ENCODE data around the gene HNF1A.
"Not testable (repeated sequence)": the region's sequence is repeated elsewhere in the genome, so short reads cannot be mapped to it uniquely, and the experiment has no call there.

HNF1A gene

DNA sequence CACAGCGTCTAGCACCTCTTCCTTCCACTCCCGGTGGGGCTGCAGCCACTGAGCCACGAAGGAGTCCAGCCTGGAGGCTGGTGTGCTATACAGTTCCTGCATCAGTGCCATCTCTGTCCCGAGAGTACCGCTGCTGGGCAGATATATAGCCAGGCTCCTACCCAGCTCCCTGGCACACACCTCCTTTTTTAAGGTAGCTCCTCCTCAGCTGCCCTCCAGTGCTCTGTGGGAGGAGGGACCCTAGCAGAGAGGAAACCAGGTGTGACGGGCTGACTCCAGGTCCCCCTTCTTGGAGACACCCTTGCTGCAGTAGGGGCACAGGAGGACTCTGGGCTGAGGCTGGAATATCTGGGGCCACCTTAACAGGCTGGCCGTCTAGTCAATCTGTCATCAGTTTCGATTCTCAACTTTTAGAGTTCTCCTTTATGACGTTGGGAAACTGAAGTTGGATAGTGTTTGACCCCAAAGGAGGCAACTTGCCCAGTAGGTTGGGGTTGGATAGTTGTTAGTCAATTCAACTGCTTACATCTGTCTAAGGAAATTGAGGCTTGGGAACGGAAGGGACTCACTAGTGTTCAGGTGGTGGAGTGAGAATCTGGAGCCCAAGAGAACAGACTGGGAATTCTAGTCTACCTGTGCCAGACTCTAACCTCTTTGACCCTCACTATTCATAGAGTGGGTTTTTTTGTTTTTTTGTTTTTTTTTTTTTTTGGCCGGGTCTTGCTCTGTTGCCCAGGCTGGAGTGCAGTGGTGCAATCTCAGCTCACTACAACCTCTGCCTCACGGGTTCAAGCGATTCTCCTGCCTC, 60.7 kb downstream of the HNF1A start, which contains the start of gene OASL:
Gene OASL, minus strand, starts transcription at position 386 of the 808 bp plus-strand sequence. Its CDS starts 275 bp downstream, at position 111.
- no peaks in the 10 kb centered on the region for H3K27me3 ChIP-seq (ENCODE audit: control insufficient read depth in 5 of 5, insufficient read depth in 4 of 5, low read length in 5 of 5)
- H3K9ac ChIP-seq (ENCODE audit: low read length in 5 of 5) = peak within 1 kb of the TSS; percentile 60 to 85 (median 75)
- H3K36me3 ChIP-seq (ENCODE audit: control insufficient read depth in 5 of 5, insufficient read depth in 5 of 5, low read length in 5 of 5) = no peaks in the 10 kb centered on the region
- H3K4me1 ChIP-seq (ENCODE audit: control insufficient read depth in 5 of 5, insufficient read depth in 5 of 5, low read length in 5 of 5) = peaks cover 0 to 19% (median 14%) of the 10 kb centered on the region in 5 donors
- peak within 1 kb of the TSS; percentile 59 for H3K27ac ChIP-seq (ENCODE audit: low read depth, low read length)
- peak within 1 kb of the TSS; percentile 72 to 93 (median 80) for H3K4me3 ChIP-seq (ENCODE audit: low read depth in 1 of 5, low read length in 5 of 5)
- H3K9me3 ChIP-seq (ENCODE audit: control insufficient read depth in 5 of 5, low read length in 5 of 5) = no peaks in the 10 kb centered on the region

DNA sequence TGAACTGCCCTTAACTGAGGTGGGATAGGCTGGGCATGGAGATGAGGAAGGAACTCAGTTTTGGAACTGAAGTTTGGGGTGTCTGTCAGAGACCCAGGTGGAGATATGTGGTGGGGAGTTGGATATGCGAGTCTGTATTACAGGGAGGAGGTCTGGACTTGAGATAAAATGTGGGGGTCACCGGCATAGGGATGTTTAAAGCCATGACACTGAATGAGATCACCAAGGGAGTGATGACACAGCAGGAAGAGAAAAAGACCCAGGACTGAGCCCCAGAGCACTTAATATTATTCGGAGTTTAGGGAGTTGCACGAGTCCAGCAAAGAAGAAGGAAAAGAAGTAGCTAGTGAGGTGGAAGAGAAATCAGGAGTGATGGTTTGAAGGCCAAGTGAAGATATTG, 64.7 kb downstream of the HNF1A start:
- no peak overlapping the region for H3K9ac ChIP-seq (ENCODE audit: low read length in 5 of 5)
- H3K27ac ChIP-seq (ENCODE audit: low read depth, low read length) = no peak overlapping the region
- H3K4me1 ChIP-seq (ENCODE audit: control insufficient read depth in 5 of 5, insufficient read depth in 5 of 5, low read length in 5 of 5) = peaks cover 0 to 16% (median 13%) of the 10 kb centered on the region in 5 donors
- no peaks in the 10 kb centered on the region for H3K9me3 ChIP-seq (ENCODE audit: control insufficient read depth in 5 of 5, low read length in 5 of 5)
- no peak overlapping the region for H3K4me3 ChIP-seq (ENCODE audit: low read depth in 1 of 5, low read length in 5 of 5)
- H3K36me3 ChIP-seq (ENCODE audit: control insufficient read depth in 5 of 5, insufficient read depth in 5 of 5, low read length in 5 of 5) = no peaks in the 10 kb centered on the region
- no peaks in the 10 kb centered on the region for H3K27me3 ChIP-seq (ENCODE audit: control insufficient read depth in 5 of 5, insufficient read depth in 4 of 5, low read length in 5 of 5)

DNA sequence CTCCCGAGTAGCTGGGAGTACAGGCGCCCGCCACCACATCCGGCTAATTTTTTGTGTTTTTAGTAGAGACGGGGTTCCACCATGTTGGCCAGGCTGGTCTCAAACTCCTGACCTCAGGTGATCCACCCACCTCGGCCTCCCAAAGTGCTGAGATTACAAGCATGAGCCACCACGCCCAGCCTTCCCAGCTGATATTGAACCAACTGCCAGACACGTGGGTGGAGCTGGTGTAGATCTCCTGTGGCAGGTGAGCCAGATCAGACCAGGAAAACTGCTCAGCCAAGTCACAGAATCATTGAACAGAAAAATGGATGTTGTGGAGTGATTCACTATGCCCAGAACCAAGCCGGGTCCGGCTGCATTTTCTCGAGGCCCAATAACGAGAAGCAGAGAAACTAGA, 69.1 kb downstream of the HNF1A start:
- not testable (repeated sequence) for H3K36me3 ChIP-seq (ENCODE audit: control insufficient read depth in 5 of 5, insufficient read depth in 5 of 5, low read length in 5 of 5); H3K27me3 ChIP-seq (ENCODE audit: control insufficient read depth in 5 of 5, insufficient read depth in 4 of 5, low read length in 5 of 5); H3K9ac ChIP-seq (ENCODE audit: low read length in 5 of 5); H3K4me3 ChIP-seq (ENCODE audit: low read depth in 1 of 5, low read length in 5 of 5); H3K27ac ChIP-seq (ENCODE audit: low read depth, low read length); H3K9me3 ChIP-seq (ENCODE audit: control insufficient read depth in 5 of 5, low read length in 5 of 5); H3K4me1 ChIP-seq (ENCODE audit: control insufficient read depth in 5 of 5, insufficient read depth in 5 of 5, low read length in 5 of 5)

DNA sequence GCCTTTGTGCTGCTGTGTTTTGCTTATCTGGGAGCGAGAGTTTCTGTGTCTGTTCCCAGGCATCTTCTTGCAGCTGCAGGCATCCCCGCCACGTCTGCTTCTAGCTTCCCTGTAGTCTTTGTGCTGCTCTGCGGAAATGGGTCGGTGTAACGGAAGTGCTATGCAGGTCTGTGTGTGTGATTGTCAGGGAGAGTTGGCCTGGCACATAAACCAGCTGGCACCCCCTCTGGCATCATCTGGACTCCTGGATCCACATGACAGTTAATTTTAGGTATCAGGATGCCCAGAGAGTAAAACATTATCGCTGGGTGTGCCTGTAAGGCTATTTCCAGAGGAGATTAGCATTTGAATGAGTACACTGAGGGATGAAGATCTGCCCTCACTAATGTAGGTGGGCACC, 70.1 kb downstream of the HNF1A start:
- Histone ChIP-seq H3K9ac (ENCODE audit: low read length in 5 of 5) (no peak overlapping the region), H3K36me3 (ENCODE audit: control insufficient read depth in 5 of 5, insufficient read depth in 5 of 5, low read length in 5 of 5) (no peaks in the 10 kb centered on the region), H3K27me3 (ENCODE audit: control insufficient read depth in 5 of 5, insufficient read depth in 4 of 5, low read length in 5 of 5) (no peaks in the 10 kb centered on the region), H3K27ac (ENCODE audit: low read depth, low read length) (no peak overlapping the region), H3K4me3 (ENCODE audit: low read depth in 1 of 5, low read length in 5 of 5) (no peak overlapping the region), H3K4me1 (ENCODE audit: control insufficient read depth in 5 of 5, insufficient read depth in 5 of 5, low read length in 5 of 5) (peaks cover 0 to 3% (median 0%) of the 10 kb centered on the region in 5 donors), H3K9me3 (ENCODE audit: control insufficient read depth in 5 of 5, low read length in 5 of 5) (no peaks in the 10 kb centered on the region)

DNA sequence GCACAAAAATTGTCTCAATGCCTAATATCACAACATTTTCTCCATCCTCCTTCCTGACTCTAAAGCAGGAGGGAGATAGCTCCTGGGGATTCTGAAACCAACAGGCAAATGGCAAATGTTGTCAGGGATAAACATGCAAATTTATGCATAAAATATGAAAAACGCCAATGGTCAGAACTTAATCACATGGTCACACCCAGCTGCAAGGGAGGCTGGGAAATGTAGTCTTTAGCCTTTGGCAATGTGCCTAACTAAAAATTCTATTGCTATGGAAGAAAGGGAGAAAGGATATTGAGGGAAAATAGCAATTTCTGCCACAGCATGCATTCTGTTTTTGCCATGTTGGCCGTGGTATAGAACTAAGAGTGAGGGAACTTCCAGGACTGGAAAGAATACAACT, 72.4 kb downstream of the HNF1A start:
- no peaks in the 10 kb centered on the region for H3K36me3 ChIP-seq (ENCODE audit: control insufficient read depth in 5 of 5, insufficient read depth in 5 of 5, low read length in 5 of 5)
- peaks cover 0 to 3% (median 0%) of the 10 kb centered on the region in 5 donors for H3K4me1 ChIP-seq (ENCODE audit: control insufficient read depth in 5 of 5, insufficient read depth in 5 of 5, low read length in 5 of 5)
- no peak overlapping the region for H3K4me3 ChIP-seq (ENCODE audit: low read depth in 1 of 5, low read length in 5 of 5)
- no peak overlapping the region for H3K27ac ChIP-seq (ENCODE audit: low read depth, low read length)
- H3K27me3 ChIP-seq (ENCODE audit: control insufficient read depth in 5 of 5, insufficient read depth in 4 of 5, low read length in 5 of 5) = no peaks in the 10 kb centered on the region
- H3K9ac ChIP-seq (ENCODE audit: low read length in 5 of 5) = no peak overlapping the region
- H3K9me3 ChIP-seq (ENCODE audit: control insufficient read depth in 5 of 5, low read length in 5 of 5) = no peaks in the 10 kb centered on the region

Data from subcutaneous abdominal adipose tissue (tissue), 5 donors.